HG03565 (cell line): ENCODE measurements around the gene RPTOR.

Experiments used
- ATAC-seq: cut with Tn5 transposase; IDR thresholded peaks from one replicate; pipeline ENCODE4 v1.9.1; 2021; ENCODE audit warnings: mild to moderate bottlenecking, moderate library complexity; ENCODE audit not compliant: unreplicated experiment

RPTOR gene

DNA sequence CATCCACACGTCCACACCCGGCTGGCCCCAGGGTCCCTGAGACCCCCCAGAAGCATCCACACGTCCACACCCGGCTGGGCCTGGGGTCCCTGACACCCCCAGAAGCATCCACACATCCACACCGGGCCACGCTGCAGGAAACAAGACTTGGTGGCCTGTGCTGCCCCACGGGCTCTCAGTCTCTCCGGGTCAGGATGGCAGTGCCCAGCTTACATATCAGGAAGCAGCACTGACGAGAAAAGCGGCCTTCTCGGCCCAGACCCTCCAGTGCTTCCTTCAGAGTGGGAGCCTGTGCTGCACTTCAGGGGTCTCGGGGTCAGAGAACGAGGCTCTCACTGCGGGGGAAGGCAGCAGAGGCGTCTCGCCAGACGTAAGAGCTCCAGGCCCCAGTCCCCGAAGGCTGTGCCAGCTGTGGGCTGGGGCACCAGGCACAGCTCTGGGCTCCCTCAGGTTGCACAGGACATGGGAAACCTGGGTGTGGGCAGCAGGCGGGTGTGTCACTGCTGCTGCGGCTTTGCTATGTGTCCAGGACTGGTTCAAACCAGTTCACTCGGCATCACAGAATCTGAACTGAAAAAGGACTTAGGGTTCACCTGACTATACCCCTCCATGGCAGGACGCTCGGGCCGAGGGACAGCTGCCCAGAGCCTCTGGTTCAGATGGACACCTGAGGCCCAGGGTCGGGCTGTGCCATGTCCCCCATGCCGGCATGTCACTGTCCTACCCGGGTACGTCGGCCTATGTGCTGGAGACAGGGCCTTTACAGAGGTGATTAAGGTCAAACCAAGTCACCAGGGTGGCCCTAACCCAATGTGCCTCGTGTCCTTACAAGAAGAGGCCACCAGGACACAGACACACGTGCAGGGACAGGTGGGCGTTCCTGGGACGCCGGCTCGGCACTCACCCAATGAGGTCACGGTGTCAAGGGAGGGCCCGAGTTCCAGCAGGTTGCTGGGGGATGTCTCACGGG lies 406.8 kb downstream of the RPTOR start:
- ATAC-seq: no peak

DNA sequence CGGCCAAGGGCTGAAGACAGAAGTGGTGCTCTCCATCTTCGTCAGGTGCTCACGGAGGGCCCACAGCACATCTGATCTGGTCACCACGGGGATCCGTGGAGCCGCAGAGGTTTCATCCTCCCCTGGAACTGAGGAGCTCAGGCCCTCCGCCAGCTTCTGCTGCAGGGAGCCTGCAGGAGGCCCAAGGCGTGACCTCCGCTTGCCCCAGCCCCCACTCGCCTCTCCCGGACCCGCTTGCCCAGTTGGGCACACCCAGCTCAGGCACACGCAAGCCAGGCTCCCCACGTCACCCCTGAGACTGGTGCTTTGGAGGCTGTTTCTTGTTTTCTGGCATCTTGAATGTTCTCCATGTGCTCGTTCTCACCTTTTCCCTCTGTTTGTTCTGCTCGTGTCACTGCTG lies 407.7 kb downstream of the RPTOR start:
- no peak for ATAC-seq

DNA sequence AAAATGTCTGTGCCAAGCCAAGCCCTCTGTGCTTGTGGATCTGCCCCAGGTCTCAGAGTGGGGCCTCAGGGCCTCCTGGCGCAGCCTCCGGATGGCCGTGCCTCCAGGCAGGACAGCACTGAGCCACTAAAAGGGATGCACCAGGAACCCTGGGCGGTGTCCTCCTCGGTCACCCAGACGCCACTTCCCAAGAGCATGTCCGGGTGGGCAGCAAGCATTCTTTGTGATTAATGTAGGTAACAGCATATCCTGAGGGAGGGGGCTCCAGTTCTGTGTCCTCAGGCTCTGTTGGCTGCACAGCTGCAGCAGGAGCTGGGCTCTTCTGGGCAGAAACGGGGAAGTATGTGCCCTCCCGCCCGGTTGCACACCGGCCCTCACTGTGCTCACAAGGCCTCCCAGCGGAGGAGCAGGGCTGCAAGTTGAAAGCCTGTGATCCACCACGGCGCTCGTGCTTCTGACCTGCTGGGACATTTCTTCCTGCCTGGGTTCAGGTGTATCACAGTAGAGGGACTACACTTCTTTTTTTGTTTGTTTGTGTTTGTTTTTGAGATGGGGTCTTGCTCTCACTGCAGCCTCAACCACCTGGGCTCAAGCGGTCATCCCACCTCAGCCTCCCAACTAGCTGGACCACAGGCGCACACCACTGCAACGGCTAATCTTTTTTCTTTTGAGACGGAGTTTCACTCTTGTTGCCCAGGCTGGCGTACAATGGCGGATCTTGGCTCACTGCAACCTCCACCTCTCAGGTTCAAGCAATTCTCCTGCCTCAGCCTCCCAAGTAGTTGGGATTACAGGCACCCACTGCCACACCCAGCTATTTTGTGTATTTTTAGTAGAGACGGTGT lies 409.1 kb downstream of the RPTOR start:
- no peak for ATAC-seq

DNA sequence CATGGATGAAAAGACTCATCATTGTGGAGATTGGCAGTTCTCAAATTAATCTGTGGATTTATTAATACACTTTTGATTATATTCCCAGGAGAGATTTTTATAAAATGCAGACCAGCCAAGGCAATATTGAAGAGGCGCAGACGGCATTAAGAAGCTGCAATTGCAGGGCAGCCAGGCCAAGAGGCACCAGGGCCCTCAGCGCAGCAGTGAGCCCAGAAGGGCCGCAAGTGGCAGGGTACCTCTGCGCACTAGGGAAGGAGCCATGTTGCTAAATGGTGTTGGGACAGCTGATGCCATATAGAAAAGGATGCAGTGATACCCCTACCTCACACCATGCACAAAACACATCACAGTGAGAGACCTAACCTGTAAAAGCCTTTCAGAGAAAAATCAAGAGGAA lies 410.4 kb downstream of the RPTOR start:
- no peak for ATAC-seq

DNA sequence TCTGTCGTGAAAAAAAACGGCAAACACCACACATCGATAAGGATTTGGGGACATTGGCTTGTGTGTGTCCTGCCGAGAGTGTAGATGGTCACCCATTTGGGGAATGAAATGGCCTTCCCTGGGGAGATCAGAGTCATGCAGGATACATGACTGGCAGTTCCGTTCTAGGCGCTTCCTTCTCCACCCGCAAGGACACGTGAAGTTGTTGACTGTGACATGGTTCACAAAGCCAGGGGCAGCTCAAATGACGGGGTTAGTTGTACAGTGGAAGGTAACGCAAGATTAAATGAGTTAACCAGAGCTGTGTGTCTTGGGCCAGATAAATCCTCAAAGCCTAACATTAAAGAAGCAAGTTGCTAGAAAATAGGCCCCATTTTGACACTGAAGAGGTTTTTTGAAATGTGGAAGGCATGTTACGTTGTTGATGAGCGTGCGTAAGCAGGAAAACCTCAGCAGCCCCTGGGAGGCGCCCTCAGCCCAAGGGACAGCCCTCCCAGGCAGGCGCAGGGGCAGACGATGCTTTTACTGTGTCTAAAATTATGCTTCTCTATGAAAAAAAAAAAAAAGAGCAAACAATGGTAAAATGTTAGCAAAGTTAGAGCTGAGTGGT lies 411.1 kb downstream of the RPTOR start:
- ATAC-seq: no peak

DNA sequence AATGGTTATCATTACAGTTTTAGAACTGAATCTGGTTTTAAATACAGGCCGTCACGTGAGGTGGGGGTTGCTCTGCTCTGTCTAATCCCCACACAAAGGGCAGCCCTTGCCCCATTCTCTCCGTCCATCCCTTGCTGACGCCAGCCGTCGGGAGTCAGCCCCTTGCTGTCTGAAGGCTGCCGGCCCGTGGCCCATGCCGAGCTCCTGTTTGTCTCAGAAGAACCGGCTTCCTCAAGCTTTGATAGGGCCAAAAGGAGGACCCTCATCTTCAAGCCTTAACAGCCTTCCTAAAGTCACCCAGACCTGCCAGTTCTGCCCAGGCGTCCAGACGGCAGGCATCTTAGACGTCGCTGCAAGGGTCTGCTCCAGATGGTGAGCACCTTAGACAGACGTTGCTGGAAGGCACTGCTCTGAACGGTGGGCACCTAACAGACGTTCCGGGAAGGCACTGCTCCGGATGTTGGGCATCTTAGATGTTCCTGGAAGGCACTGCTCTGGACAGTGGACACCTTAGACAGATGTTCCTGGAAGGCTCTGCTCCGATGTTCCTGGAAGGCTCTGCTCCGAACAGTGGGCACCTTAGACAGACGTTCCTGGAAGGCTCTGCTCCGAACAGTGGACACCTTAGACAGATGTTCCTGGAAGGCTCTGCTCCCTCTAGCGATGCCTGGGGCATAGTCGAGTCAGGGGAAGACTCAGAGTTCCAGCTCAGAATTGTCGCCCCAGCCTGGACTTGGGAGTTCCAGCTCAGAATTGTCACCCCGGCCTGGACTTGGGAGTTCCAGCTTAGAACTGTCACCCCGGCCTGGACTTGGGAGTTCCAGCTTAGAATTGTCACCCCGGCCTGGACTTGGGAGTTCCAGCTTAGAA lies 411.9 kb downstream of the RPTOR start:
- no peak for ATAC-seq

DNA sequence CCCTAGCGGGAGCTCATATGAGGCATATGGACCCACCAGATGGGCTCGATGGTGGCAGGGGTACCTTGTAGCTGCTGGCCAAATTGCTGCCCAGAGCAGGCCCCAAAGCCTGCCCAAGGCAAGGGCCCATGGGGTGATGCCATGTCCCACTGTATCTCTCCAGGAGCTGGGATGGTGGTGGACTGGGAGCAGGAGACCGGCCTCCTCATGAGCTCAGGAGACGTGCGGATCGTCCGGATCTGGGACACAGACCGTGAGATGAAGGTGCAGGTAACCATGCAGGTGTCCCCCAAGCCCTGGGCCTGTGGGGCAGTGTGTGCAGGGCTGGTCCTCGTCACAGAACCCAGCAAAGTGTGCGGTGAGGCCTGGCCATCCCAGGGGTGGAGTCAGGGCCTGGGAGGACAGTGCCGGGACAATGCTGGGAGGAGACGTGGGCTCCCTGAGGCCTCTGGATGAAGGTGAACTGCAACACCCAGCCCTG lies 412.9 kb downstream of the RPTOR start:
- ATAC-seq: no peak

DNA sequence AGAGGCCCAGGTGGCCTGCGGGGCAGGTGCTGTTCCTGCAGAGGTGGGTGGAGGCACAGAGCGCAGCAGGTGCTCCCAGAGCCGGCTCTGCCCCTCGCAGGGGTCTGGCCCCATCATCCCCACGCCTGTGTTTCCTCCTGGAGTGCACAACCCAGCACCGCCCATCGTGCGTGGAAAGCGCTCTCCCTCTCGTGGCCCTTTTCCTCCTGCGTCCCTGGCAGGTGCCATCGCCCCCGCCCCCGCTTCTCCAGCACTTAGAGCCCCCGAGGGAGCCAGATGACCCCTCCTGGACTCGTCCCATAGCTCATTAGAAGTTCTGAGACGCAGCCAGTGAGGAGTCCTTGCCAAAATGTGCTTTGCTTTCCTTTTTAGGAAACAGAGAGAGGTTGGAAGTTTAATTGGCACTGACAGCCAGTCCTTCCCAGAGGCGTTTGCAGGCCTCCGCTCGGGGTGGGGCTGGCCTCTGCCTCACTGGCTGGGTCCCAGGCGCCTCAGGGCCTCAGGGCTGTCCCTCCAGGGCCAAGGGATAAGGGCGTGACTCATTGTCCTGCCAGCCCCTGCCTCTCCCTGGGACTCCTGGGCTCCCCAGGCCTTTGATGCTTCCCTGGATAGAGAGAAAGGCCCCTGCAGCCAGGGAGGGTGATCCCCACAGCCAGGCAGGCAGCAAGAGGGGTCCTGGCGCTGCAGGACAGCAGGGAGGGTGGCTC lies 414.8 kb downstream of the RPTOR start:
- ATAC-seq: no peak

DNA sequence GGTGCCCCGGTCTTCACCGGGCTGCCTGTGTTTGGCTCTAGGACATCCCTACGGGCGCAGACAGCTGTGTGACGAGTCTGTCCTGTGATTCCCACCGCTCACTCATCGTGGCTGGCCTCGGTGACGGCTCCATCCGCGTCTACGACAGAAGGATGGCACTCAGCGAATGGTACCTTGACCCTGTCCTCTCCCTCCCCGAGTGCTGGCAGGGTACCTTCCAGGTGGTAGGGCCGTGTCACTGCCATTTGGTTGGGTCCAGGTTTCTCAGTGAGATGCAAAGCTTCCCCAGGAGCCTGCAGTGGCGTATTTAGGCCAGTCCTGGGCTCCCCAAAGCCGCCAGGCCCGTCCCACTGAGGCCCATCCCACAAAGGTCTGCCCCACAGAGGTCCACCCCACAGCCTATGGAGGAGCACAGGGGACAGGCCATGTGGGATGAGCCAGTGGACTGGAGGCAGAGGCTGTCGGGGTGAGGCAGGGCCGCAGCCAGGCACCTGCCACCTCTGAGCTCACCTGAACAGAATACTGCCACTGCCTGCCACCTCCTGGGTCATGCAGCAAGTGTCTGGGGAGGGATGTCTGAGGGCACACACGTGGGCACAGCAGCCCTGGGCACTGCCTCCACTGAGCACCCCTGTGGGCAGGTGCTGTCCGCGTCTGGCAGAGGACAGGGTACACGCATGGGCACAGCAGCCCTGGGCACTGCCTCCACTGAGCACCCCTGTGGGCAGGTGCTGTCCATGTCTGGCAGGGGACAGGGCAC lies 415.6 kb downstream of the RPTOR start:
- ATAC-seq: no peak

DNA sequence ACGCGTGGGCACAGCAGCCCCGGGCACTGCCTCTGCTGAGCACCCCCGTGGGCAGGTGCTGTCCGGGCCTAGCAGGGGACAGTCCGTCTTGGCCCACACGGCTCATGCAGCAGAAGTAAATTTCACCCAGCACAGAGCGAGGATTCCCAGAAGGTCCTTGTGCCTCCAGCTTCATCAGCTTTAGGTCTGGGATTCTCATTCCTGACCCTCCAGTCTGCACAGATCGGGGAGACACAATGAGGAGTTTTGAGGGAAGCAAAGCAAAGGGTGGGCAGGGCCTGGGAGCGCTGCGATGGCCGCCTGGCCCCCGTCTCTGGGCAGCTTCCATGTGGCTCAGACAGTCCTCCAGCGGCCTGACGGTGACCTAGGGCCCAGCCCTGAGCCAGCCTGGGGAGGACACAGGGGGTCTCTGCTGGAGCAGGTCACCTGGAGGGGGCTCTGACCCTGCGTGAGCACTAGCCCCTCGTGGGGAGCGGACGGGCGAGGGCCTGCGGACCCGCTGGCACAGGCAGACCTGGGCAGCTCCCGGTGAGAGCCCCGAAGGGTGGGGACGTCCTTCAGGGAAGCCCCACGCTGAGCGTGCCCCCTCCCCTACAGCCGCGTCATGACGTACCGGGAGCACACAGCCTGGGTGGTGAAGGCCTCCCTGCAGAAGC lies 416.3 kb downstream of the RPTOR start:
- ATAC-seq: no peak

DNA sequence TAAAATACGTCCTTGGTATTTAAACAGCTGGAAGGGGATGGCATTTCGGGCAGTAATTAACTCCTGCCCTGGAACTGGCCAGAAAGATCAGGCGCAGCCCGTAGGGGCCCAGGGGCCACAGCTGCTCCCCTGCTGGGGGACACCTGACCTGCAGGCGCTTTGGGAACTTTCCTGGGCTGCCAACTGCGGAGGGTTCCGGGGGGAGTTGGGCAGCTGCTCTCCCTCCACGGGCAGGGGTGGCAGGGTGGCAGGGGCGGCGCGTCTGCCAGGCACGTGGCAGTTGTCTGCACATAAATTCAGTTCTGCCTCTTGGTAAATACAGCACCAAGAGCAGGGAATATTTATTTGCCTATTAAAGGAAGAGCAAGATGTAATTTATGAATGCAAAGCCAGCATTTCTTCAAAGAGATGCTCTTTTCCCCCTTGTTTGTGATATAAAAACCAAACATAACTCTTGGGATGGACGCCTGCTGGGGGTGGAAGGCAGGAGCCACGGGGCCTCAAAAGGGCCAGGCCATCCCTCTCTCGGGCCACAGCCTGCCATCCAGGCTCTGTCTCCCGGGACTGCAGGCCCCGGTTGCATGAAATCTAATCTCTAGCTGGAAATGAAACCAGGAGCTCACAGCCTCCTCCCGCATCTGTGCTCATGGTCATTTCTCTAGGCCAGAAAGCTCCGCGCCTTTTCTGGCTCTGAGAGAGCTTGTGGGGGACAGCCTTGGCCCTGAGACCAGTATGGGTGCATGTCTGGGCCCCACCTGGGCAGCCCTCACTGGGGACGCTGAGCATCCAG lies 417.1 kb downstream of the RPTOR start:
- ATAC-seq: no peak

DNA sequence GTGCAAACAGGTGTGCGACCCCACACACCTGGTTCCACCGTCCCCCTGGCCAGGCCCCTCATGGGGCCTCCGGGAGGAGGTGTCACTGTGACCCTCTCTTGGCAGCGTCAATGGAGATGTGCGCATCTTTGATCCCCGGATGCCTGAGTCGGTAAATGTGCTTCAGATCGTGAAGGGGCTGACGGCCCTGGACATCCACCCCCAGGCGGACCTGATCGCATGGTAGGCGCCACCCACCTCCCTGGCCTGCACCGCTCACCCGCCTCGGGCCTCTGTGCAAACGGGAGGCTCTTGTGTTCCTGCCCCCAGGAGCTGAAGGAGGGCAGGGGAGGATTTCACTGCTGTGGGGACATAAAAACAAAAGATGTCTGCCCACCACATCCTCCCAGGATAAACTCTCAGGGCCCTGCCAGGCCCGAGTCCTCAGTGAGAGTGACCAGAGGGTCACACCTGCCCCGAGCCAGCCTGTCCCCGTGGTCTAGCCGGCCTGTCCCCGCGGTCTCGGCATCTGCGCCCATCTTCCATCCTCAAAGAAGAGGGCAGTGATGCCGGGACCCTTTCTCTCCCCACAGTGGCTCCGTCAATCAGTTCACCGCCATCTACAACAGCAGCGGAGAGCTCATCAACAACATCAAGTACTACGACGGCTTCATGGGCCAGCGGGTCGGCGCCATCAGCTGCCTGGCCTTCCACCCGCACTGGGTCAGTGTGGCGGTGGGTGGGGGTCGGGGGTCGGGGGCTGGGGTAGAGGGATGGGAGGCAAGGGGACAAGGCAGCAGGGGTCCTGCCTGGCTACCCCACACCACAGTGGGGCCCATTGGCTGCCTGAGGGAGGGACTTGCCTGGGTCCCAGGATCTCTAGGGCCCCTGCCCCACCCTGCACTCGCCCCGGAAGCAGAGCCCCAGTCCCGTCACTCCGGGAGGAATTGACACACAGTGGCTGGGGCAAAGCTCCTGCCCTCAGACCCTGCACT lies 418.0 kb downstream of the RPTOR start:
- no peak for ATAC-seq

DNA sequence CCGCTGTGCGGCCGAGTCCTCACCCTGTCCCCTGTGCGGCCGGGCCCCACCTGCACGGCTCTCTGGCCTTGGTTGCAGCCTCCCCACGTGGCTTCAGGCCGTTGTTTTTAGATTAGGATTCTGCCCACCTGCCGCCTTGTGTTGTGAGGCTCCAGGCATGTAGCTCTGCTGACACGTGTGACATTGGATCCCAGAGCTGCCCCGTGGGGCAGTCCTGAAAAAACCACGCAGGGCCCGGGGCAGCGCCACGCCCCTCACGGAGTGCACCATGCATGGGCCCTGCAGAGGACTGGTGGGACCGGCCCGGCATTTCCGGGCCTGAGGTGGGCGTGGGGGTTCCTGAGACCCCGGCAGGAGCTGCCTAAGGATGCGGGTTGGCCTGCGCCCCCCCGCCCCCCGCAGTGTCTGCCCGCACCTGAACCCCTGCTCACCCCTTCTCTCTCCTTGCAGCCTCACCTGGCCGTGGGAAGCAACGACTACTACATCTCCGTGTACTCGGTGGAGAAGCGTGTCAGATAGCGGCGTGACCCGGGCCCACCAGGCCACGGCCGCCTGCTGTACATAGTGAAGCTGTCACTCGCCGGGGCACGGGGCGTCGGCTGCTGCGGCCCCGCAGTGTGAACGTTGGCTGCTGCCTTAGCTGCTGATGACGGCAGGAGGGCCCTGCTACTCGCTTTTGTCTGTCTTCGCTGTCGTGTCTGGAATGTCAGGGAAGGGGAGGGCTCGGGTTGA lies 419.3 kb downstream of the RPTOR start:
- ATAC-seq: no peak

DNA sequence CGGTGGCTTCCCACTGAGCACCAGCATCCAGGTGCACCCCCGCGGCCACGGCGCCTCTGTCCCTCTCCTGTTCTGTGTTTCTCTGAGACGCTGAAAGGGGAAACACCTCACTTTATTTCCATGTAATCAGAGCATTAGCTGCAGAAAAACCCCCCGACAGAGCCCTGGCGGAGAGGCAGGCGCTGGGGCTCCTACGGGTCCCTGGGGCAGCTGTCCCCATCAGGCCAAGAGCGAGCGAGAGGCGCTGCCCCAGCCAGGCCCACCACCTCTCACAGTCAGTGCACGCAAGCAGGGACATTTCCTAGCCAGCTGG lies 419.9 kb downstream of the RPTOR start:
- no peak for ATAC-seq

DNA sequence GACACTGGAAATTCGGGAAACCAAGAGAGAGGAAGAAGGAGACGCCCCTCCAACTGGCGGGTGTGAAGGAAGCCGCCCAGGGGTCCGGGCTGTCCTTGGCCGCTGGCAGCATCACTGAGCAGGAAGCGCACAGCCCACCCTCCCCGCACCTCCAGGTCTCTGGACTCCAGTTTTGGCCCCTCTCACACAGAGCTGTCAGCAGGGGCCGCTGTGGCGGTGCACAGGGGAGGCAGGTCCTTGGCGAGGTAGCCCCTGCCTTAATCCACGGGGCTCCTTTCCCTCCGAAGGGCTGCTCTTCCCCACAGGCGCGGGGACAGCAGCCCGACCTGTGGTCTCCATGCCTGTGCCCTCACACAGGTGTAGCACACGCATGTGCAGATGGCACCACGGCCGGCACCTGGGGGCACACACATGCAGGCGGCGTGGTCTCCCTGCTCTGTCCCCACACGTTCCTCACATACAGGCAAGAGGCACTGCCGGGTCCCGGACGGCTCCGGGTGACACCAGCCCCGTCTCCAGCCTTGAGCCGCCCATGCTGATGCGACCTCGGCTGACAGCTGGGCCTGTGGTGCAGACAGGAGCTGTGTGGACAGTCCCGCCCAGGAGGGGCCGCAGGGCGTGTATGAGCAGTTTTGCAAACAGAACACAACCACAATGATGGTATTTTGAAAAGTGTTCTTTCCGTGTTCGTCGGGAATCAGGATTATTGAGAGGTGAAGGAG lies 420.4 kb downstream of the RPTOR start:
- no peak for ATAC-seq
